WTC11 (cell line): Measurements from ENCODE around the gene PRR5. TPM values are rescaled to one million over a fixed set of nuclear protein-coding genes. Genes with fewer than 3 reads are reported as not detected.

Experiments used
- ATAC-seq: fragments of 200-7000 bp; cut with Tn5 transposase; 2 replicates; pipeline ENCODE4 v1.10.0; 2021; ENCODE audit warnings: mild to moderate bottlenecking, moderate library complexity
- CTCF ChIA-PET: fragments of 300-600 bp; sonication (Branson Sonifier 250); formaldehyde crosslinking; loops from one replicate; lab custom pipeline; 2021; ENCODE audit warnings: antibody characterized with exemption; lab: Charles Lee
- POLR2A ChIA-PET: fragments of 350-600 bp; sonication (Branson Sonifier 250); formaldehyde crosslinking; loops from one replicate; lab custom pipeline; 2021; ENCODE audit warnings: antibody characterized with exemption; lab: Charles Lee
- DNase-seq: peaks from one replicate; pipeline ENCODE4 v3.0.0; 2021; ENCODE audit warnings: low spot score
- H3K27ac Mint-ChIP-seq: 2 replicates; pipeline ENCODE4 v1.8.0; 2021; ENCODE audit warnings: mixed read lengths
- H3K27me3 Mint-ChIP-seq: 2 replicates; pipeline ENCODE4 v1.8.0; 2021; ENCODE audit warnings: low read depth, mild to moderate bottlenecking, moderate library complexity, mixed read lengths
- H3K36me3 Mint-ChIP-seq: 2 replicates; pipeline ENCODE4 v1.8.0; 2021; ENCODE audit warnings: mixed read lengths
- H3K4me1 Mint-ChIP-seq: 2 replicates; pipeline ENCODE4 v1.8.0; 2022; ENCODE audit warnings: mixed read lengths
- H3K4me3 Mint-ChIP-seq: 2 replicates; pipeline ENCODE4 v1.8.0; 2021; ENCODE audit warnings: mild to moderate bottlenecking, moderate library complexity, mixed read lengths
- H3K9me3 Mint-ChIP-seq: 2 replicates; pipeline ENCODE4 v1.8.0; 2021; ENCODE audit warnings: mixed read lengths
- AFF4 ChIP-seq: sonication (generic); formaldehyde crosslinking; IDR thresholded peaks from 2 replicates; pipeline ENCODE4 v1.8.1; 2023; ENCODE audit warnings: mild to moderate bottlenecking, missing genetic modification reagents, borderline replicate concordance
- AR ChIP-seq: fragments of 250-450 bp; sonication (Bioruptor Pico); IDR thresholded peaks from 2 replicates; pipeline ENCODE4 v1.9.0; 2021; ENCODE audit warnings: mild to moderate bottlenecking
- ATF3 ChIP-seq: sonication (generic); formaldehyde crosslinking; conservative IDR thresholded peaks from 2 replicates; pipeline ENCODE4 v1.8.1; 2022; ENCODE audit warnings: mild to moderate bottlenecking, missing genetic modification reagents
- CDX4 ChIP-seq: fragments of 250-450 bp; sonication (Bioruptor Pico); IDR thresholded peaks from 2 replicates; pipeline ENCODE4 v1.9.0; 2021; ENCODE audit warnings: moderate library complexity, mild to moderate bottlenecking, inconsistent platforms, borderline replicate concordance
- ELF4 ChIP-seq: sonication (generic); formaldehyde crosslinking; IDR thresholded peaks from 2 replicates; pipeline ENCODE4 v1.8.1; 2022; ENCODE audit warnings: low read depth, mild to moderate bottlenecking, moderate library complexity, missing genetic modification reagents
- ERG ChIP-seq: fragments of 250-450 bp; sonication (Bioruptor Pico); IDR thresholded peaks from 2 replicates; pipeline ENCODE4 v1.8.0; 2021; ENCODE audit warnings: mild to moderate bottlenecking
- ESRRA ChIP-seq: sonication (generic); formaldehyde crosslinking; IDR thresholded peaks from 2 replicates; pipeline ENCODE4 v1.8.1; 2022; ENCODE audit warnings: mild to moderate bottlenecking, missing genetic modification reagents, borderline replicate concordance
- FOXJ3 ChIP-seq: sonication (generic); formaldehyde crosslinking; IDR thresholded peaks from 2 replicates; pipeline ENCODE4 v1.9.0; 2021; ENCODE audit warnings: missing genetic modification reagents, mild to moderate bottlenecking, borderline replicate concordance
- FOXP1 ChIP-seq: sonication (generic); formaldehyde crosslinking; IDR thresholded peaks from 2 replicates; pipeline ENCODE4 v1.8.0; 2022; ENCODE audit warnings: missing genetic modification reagents, mild to moderate bottlenecking, moderate library complexity, borderline replicate concordance
- GRHL2 ChIP-seq: fragments of 250-450 bp; sonication (Bioruptor Pico); IDR thresholded peaks from 2 replicates; pipeline ENCODE4 v1.8.0; 2022; ENCODE audit warnings: mild to moderate bottlenecking, moderate library complexity; ENCODE audit not compliant: insufficient replicate concordance, severe bottlenecking
- IRF1 ChIP-seq: sonication (generic); formaldehyde crosslinking; IDR thresholded peaks from 2 replicates; pipeline ENCODE4 v1.8.0; 2023; ENCODE audit warnings: missing genetic modification reagents
- MYBL2 ChIP-seq: sonication (generic); formaldehyde crosslinking; IDR thresholded peaks from 2 replicates; pipeline ENCODE4 v1.8.1; 2023; ENCODE audit warnings: mild to moderate bottlenecking, moderate library complexity, missing genetic modification reagents
- NFE2L1 ChIP-seq: sonication (generic); formaldehyde crosslinking; IDR thresholded peaks from 2 replicates; pipeline ENCODE4 v1.8.1; 2023; ENCODE audit warnings: missing genetic modification reagents
- NR1H2 ChIP-seq: sonication (generic); formaldehyde crosslinking; IDR thresholded peaks from 2 replicates; pipeline ENCODE4 v1.9.0; 2021; ENCODE audit warnings: mild to moderate bottlenecking, moderate library complexity, missing genetic modification reagents
- OVOL2 ChIP-seq: fragments of 250-450 bp; sonication (Bioruptor Pico); IDR thresholded peaks from 2 replicates; pipeline ENCODE4 v1.9.0; 2021; ENCODE audit warnings: mild to moderate bottlenecking, borderline replicate concordance
- PRDM15 ChIP-seq: sonication (generic); formaldehyde crosslinking; IDR thresholded peaks from 2 replicates; pipeline ENCODE4 v1.8.0; 2022; ENCODE audit warnings: missing genetic modification reagents
- PRRX2 ChIP-seq: fragments of 250-450 bp; sonication (Bioruptor Pico); IDR thresholded peaks from 2 replicates; pipeline ENCODE4 v1.8.0; 2021; ENCODE audit warnings: mild to moderate bottlenecking
- RELA ChIP-seq: sonication (generic); formaldehyde crosslinking; IDR thresholded peaks from 2 replicates; pipeline ENCODE4 v1.8.1; 2022; ENCODE audit warnings: missing genetic modification reagents, mild to moderate bottlenecking, borderline replicate concordance
- SMAD4 ChIP-seq: sonication (generic); formaldehyde crosslinking; IDR thresholded peaks from 2 replicates; pipeline ENCODE4 v1.8.0; 2022; ENCODE audit warnings: mild to moderate bottlenecking, missing genetic modification reagents
- USF2 ChIP-seq: sonication (generic); formaldehyde crosslinking; IDR thresholded peaks from 2 replicates; pipeline ENCODE4 v1.8.1; 2023; ENCODE audit warnings: mild to moderate bottlenecking, missing genetic modification reagents, moderate library complexity
- ZNF423 ChIP-seq: fragments of 250-450 bp; sonication (Bioruptor Pico); IDR thresholded peaks from 2 replicates; pipeline ENCODE4 v2.1.2; 2022; ENCODE audit warnings: mild to moderate bottlenecking, moderate library complexity
- total RNA-seq: library from RNA; stranded (reverse); gene quantifications from 3 replicates; pipeline ENCODE4 v1.2.3, GENCODE V29; 2021

The PRR5 gene
- total RNA-seq, 1 experiment from 2014 or later = 15.6 TPM

GRCh38 chr22:44680058-44680457, 21.9 kb upstream of the PRR5 start:
- peaks cover 6% of the 10 kb centered on the region for H3K4me1 Mint-ChIP-seq
- ChIA-PET POLR2A (no interaction called here), CTCF (interaction anchor here (1.1 kb wide), 1 partner anchor 10 kb away, joined by 4 read pairs; no protein-coding TSS in a partner anchor)
- H3K36me3 Mint-ChIP-seq = no peaks in the 10 kb centered on the region
- no peak overlapping the region for H3K4me3 Mint-ChIP-seq
- no peak overlapping the region for H3K27ac Mint-ChIP-seq
- no peak for DNase-seq
- no peak for ATAC-seq
- TF ChIP-seq OVOL2 (no peak), RELA (no peak), ZNF423 (no peak), FOXJ3 (CRISPR knock-in tag) (no peak), AFF4 (no peak), GRHL2 (CRISPR knock-in tag) (no peak), PRRX2 (CRISPR knock-in tag) (no peak), ESRRA (CRISPR knock-in tag) (no peak), NR1H2 (CRISPR knock-in tag) (no peak), CDX4 (CRISPR knock-in tag) (no peak), PRDM15 (CRISPR knock-in tag) (no peak), IRF1 (no peak), NFE2L1 (CRISPR knock-in tag) (no peak), FOXP1 (CRISPR knock-in tag) (no peak)
- TF ChIP-seq, all 79 proteins: peak for 0
- no peaks in the 10 kb centered on the region for H3K27me3 Mint-ChIP-seq
- no peaks in the 10 kb centered on the region for H3K9me3 Mint-ChIP-seq

GRCh38 chr22:44680481-44680894, 21.5 kb upstream of the PRR5 start:
- POLR2A ChIA-PET = no interaction called here
- DNase-seq (no peak), ATAC-seq (no peak)
- Mint-ChIP-seq H3K36me3 (no peaks in the 10 kb centered on the region), H3K4me1 (peaks cover 10% of the 10 kb centered on the region), H3K4me3 (no peak overlapping the region), H3K27ac (no peak overlapping the region), H3K9me3 (no peaks in the 10 kb centered on the region), H3K27me3 (no peaks in the 10 kb centered on the region)
- CTCF ChIA-PET = interaction anchor here (1.1 kb wide), 1 partner anchor 11 kb away, joined by 4 read pairs; no protein-coding TSS in a partner anchor
- no peak for TF ChIP-seq USF2 (CRISPR knock-in tag)
- no peak for TF ChIP-seq ELF4 (CRISPR knock-in tag)
- TF ChIP-seq AR (CRISPR knock-in tag) = no peak
- no peak for TF ChIP-seq ERG (CRISPR knock-in tag)
- TF ChIP-seq IRF1 = no peak
- no peak for TF ChIP-seq MYBL2
- no peak for TF ChIP-seq ATF3
- no peak for TF ChIP-seq SMAD4 (CRISPR knock-in tag)
